Measurements from ENCODE around the gene PRDX2.

PRDX2 gene

GRCh38 chr19:12754465-12755196, 47.0 kb downstream of the PRDX2 start:
- 89% methylated on average over 50 of the region's 50 CpGs for WGBS
- peak overlapping the region in 1 of 2 experiments; percentile 41 for H3K23ac ChIP-seq (ENCODE audit: low read length in 2 of 2)
- no peak overlapping the region for H2BK15ac ChIP-seq (ENCODE audit: low read depth, poor library complexity, severe bottlenecking)
- peaks cover 15% of the 10 kb centered on the region for H3K4me1 ChIP-seq (ENCODE audit: control insufficient read depth, insufficient read depth, low read depth, low read length)
- H3K4ac ChIP-seq (ENCODE audit: low read depth in 1 of 2, low read length in 2 of 2), result no peak overlapping the region
- no peak overlapping the region for H2AK5ac ChIP-seq (ENCODE audit: low read length, severe bottlenecking)
- H2AFZ ChIP-seq (ENCODE audit: low read depth, low read length), result no peak overlapping the region
- no peaks in the 10 kb centered on the region for H3K36me3 ChIP-seq (ENCODE audit: control insufficient read depth in 1 of 2, insufficient read depth in 2 of 2, low read depth in 1 of 2, low read length in 2 of 2)
- no peaks in the 10 kb centered on the region for H3K79me1 ChIP-seq (replicated peaks; ENCODE audit: low read length, poor library complexity, severe bottlenecking)
- no peak overlapping the region for H3K4me2 ChIP-seq (ENCODE audit: low read length, poor library complexity, severe bottlenecking)
- no peak overlapping the region for H3K27ac ChIP-seq (ENCODE audit: low read length, poor library complexity, severe bottlenecking)
- no peaks in the 10 kb centered on the region for H3K9me3 ChIP-seq (ENCODE audit: control insufficient read depth, low read length)
- H2BK12ac ChIP-seq (ENCODE audit: low read length in 2 of 2), result no peak overlapping the region
- H2BK5ac ChIP-seq (ENCODE audit: low read depth, low read length, poor library complexity, severe bottlenecking), result no peak overlapping the region
- no peak for DNase-seq
- no peak overlapping the region for H3K4me3 ChIP-seq (ENCODE audit: insufficient read depth in 1 of 2, low read depth in 1 of 2, low read length in 2 of 2)
- peaks cover 35 to 37% of the 10 kb centered on the region in 2 experiments for H3K27me3 ChIP-seq (ENCODE audit: control insufficient read depth in 1 of 2, insufficient read depth in 1 of 2, low read length in 2 of 2)
- no peak overlapping the region for H2BK120ac ChIP-seq (ENCODE audit: low read depth, low read length)
- H3K14ac ChIP-seq (ENCODE audit: low read length in 2 of 2), result no peak overlapping the region
- H4K8ac ChIP-seq (ENCODE audit: low read length), result no peak overlapping the region
- no peak overlapping the region for H3K18ac ChIP-seq (ENCODE audit: low read depth in 1 of 2, low read length in 2 of 2)
- H4K91ac ChIP-seq (ENCODE audit: low read length), result no peak overlapping the region
- no peak overlapping the region for H3K9ac ChIP-seq (ENCODE audit: low read length)

- no peak overlapping the region for H3K4ac ChIP-seq (ENCODE audit: low read depth in 1 of 2, low read length in 2 of 2)
- H4K91ac ChIP-seq (ENCODE audit: low read length), result no peak overlapping the region
- H3K23ac ChIP-seq (ENCODE audit: low read length in 2 of 2), result no peak overlapping the region
- no peak overlapping the region for H2BK120ac ChIP-seq (ENCODE audit: low read depth, low read length)
- 77% methylated on average over 20 of the region's 23 CpGs for WGBS
- H3K18ac ChIP-seq (ENCODE audit: low read depth in 1 of 2, low read length in 2 of 2), result no peak overlapping the region
- no peak for DNase-seq
- H3K27ac ChIP-seq (ENCODE audit: low read length, poor library complexity, severe bottlenecking), result no peak overlapping the region
- peaks cover 37 to 38% of the 10 kb centered on the region in 2 experiments for H3K27me3 ChIP-seq (ENCODE audit: control insufficient read depth in 1 of 2, insufficient read depth in 1 of 2, low read length in 2 of 2)
- H3K79me1 ChIP-seq (replicated peaks; ENCODE audit: low read length, poor library complexity, severe bottlenecking), result no peaks in the 10 kb centered on the region
- H2AK5ac ChIP-seq (ENCODE audit: low read length, severe bottlenecking), result no peak overlapping the region
- H2BK5ac ChIP-seq (ENCODE audit: low read depth, low read length, poor library complexity, severe bottlenecking), result no peak overlapping the region
- no peak overlapping the region for H4K8ac ChIP-seq (ENCODE audit: low read length)
- no peak overlapping the region for H3K14ac ChIP-seq (ENCODE audit: low read length in 2 of 2)
- H3K9me3 ChIP-seq (ENCODE audit: control insufficient read depth, low read length), result no peaks in the 10 kb centered on the region
- H3K36me3 ChIP-seq (ENCODE audit: control insufficient read depth in 1 of 2, insufficient read depth in 2 of 2, low read depth in 1 of 2, low read length in 2 of 2), result peaks cover 12 to 18% of the 10 kb centered on the region in 2 experiments
- no peak overlapping the region for H3K9ac ChIP-seq (ENCODE audit: low read length)
- no peak overlapping the region for H2BK15ac ChIP-seq (ENCODE audit: low read depth, poor library complexity, severe bottlenecking)
- no peak overlapping the region for H3K4me2 ChIP-seq (ENCODE audit: low read length, poor library complexity, severe bottlenecking)
- H3K4me3 ChIP-seq (ENCODE audit: insufficient read depth in 1 of 2, low read depth in 1 of 2, low read length in 2 of 2), result no peak overlapping the region
- no peak overlapping the region for H2BK12ac ChIP-seq (ENCODE audit: low read length in 2 of 2)
- peaks cover 9% of the 10 kb centered on the region for H3K4me1 ChIP-seq (ENCODE audit: control insufficient read depth, insufficient read depth, low read depth, low read length)
- no peak overlapping the region for H2AFZ ChIP-seq (ENCODE audit: low read depth, low read length)
Measured at GRCh38 chr19:12752056-12752781, 49.4 kb downstream of the PRDX2 start.

DNA sequence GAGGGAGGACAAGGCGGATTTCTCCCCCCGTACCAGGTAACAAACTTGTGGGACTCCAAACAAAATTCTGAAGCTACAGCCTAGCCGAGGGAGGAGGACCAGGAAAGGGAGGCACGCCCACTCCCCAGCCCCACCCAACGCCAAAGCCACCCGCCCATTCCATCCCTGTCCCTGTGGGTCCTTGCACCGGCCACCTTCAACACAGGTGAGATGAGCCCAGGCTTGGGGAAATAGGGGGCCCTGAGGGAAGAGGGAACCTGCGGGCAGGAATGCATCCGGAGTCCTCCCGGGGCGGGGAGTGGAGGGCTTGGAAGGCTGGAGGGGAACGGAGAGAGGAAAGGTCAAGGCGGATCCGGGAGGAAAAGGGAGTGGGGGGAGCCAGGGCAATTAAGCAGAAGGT, 50.0 kb downstream of the PRDX2 start, which contains the start of gene BEST2:
BEST2 (plus strand) TSS at position 157 of the 400 bp plus-strand sequence. CDS start 802 bp downstream, outside the sequence.
- DNase-seq, result no peak
- Histone ChIP-seq H2BK12ac (ENCODE audit: low read length in 2 of 2) (no peak within 1 kb of the TSS), H2BK5ac (ENCODE audit: low read depth, low read length, poor library complexity, severe bottlenecking) (no peak within 1 kb of the TSS)

DNA sequence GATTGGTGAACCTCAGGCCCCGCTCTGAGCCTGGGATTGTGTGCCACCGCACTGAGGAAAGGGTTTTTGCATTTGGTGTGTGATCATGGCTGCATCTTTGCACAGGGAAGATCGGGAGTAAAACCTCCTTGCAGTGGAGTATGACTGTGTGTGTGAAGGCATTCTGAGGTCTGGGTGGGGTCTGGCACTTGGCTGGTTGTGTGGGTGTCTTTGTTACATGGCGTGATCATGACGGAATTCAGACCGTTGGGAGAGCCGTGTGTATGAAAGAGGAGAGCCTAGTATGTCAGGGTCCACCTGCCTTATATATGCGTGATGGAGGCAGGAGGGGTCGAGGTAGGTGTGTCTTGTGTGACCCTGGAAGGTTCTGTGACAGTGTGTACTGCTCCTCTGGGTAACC, 50.7 kb downstream of the PRDX2 start:
- Histone ChIP-seq H3K4ac (ENCODE audit: low read depth in 1 of 2, low read length in 2 of 2) (no peak overlapping the region), H2BK12ac (ENCODE audit: low read length in 2 of 2) (no peak overlapping the region), H3K4me3 (ENCODE audit: insufficient read depth in 1 of 2, low read depth in 1 of 2, low read length in 2 of 2) (no peak overlapping the region), H2BK120ac (ENCODE audit: low read depth, low read length) (no peak overlapping the region), H4K91ac (ENCODE audit: low read length) (no peak overlapping the region), H3K36me3 (ENCODE audit: control insufficient read depth in 1 of 2, insufficient read depth in 2 of 2, low read depth in 1 of 2, low read length in 2 of 2) (peaks cover 23 to 30% of the 10 kb centered on the region in 2 experiments), H4K8ac (ENCODE audit: low read length) (no peak overlapping the region), H2AFZ (ENCODE audit: low read depth, low read length) (no peak overlapping the region), H3K27me3 (ENCODE audit: control insufficient read depth in 1 of 2, insufficient read depth in 1 of 2, low read length in 2 of 2) (peaks cover 37 to 38% of the 10 kb centered on the region in 2 experiments), H2BK15ac (ENCODE audit: low read depth, poor library complexity, severe bottlenecking) (no peak overlapping the region), H3K4me2 (ENCODE audit: low read length, poor library complexity, severe bottlenecking) (no peak overlapping the region), H3K4me1 (ENCODE audit: control insufficient read depth, insufficient read depth, low read depth, low read length) (peaks cover 10% of the 10 kb centered on the region), H2BK5ac (ENCODE audit: low read depth, low read length, poor library complexity, severe bottlenecking) (no peak overlapping the region), H3K14ac (ENCODE audit: low read length in 2 of 2) (no peak overlapping the region), H3K18ac (ENCODE audit: low read depth in 1 of 2, low read length in 2 of 2) (no peak overlapping the region), H2AK5ac (ENCODE audit: low read length, severe bottlenecking) (no peak overlapping the region), H3K79me1 (replicated peaks; ENCODE audit: low read length, poor library complexity, severe bottlenecking) (peaks cover 6% of the 10 kb centered on the region), H3K9me3 (ENCODE audit: control insufficient read depth, low read length) (no peaks in the 10 kb centered on the region), H3K27ac (ENCODE audit: low read length, poor library complexity, severe bottlenecking) (no peak overlapping the region), H3K23ac (ENCODE audit: low read length in 2 of 2) (no peak overlapping the region), H3K9ac (ENCODE audit: low read length) (no peak overlapping the region)
- no peak for DNase-seq
- WGBS, result 86% methylated on average over 9 of the region's 9 CpGs

More for the DNA sequence above, 50.0 kb downstream of the PRDX2 start, which contains the start of gene BEST2:
- Histone ChIP-seq H3K27ac (ENCODE audit: low read length, poor library complexity, severe bottlenecking) (no peak within 1 kb of the TSS), H3K79me1 (replicated peaks; ENCODE audit: low read length, poor library complexity, severe bottlenecking) (no peaks in the 10 kb centered on the region), H3K4me1 (ENCODE audit: control insufficient read depth, insufficient read depth, low read depth, low read length) (peaks cover 9% of the 10 kb centered on the region), H2BK120ac (ENCODE audit: low read depth, low read length) (no peak within 1 kb of the TSS), H3K27me3 (ENCODE audit: control insufficient read depth in 1 of 2, insufficient read depth in 1 of 2, low read length in 2 of 2) (peaks cover 37 to 38% of the 10 kb centered on the region in 2 experiments), H3K23ac (ENCODE audit: low read length in 2 of 2) (no peak within 1 kb of the TSS), H3K4me2 (ENCODE audit: low read length, poor library complexity, severe bottlenecking) (no peak within 1 kb of the TSS), H3K36me3 (ENCODE audit: control insufficient read depth in 1 of 2, insufficient read depth in 2 of 2, low read depth in 1 of 2, low read length in 2 of 2) (peaks cover 16 to 22% of the 10 kb centered on the region in 2 experiments), H3K9me3 (ENCODE audit: control insufficient read depth, low read length) (no peaks in the 10 kb centered on the region), H3K4ac (ENCODE audit: low read depth in 1 of 2, low read length in 2 of 2) (no peak within 1 kb of the TSS), H2BK15ac (ENCODE audit: low read depth, poor library complexity, severe bottlenecking) (no peak within 1 kb of the TSS), H3K9ac (ENCODE audit: low read length) (no peak within 1 kb of the TSS), H3K14ac (ENCODE audit: low read length in 2 of 2) (no peak within 1 kb of the TSS), H3K18ac (ENCODE audit: low read depth in 1 of 2, low read length in 2 of 2) (no peak within 1 kb of the TSS), H3K4me3 (ENCODE audit: insufficient read depth in 1 of 2, low read depth in 1 of 2, low read length in 2 of 2) (no peak within 1 kb of the TSS), H4K91ac (ENCODE audit: low read length) (no peak within 1 kb of the TSS), H4K8ac (ENCODE audit: low read length) (no peak within 1 kb of the TSS), H2AK5ac (ENCODE audit: low read length, severe bottlenecking) (no peak within 1 kb of the TSS), H2AFZ (ENCODE audit: low read depth, low read length) (no peak within 1 kb of the TSS)
- WGBS, result 5% methylated on average over 9 of the region's 14 CpGs

Measured in mesenchymal stem cell (in vitro differentiated cells and primary cell).